Stimulated activated CD4-positive, alpha-beta T cell treated with anti-CD3 and anti-CD28 coated beads, Interleukin-4, amount 100 ng/mL, for 1 hour (primary cell): ENCODE results near the gene C9orf78.
A peak's percentile ranks its signal among the peaks of the same experiment; 100 is the strongest.

Source experiments
- DNase-seq: peaks from one replicate; pipeline ENCODE4 v3.0.0-alpha.2; 2020

The C9orf78 gene

DNA sequence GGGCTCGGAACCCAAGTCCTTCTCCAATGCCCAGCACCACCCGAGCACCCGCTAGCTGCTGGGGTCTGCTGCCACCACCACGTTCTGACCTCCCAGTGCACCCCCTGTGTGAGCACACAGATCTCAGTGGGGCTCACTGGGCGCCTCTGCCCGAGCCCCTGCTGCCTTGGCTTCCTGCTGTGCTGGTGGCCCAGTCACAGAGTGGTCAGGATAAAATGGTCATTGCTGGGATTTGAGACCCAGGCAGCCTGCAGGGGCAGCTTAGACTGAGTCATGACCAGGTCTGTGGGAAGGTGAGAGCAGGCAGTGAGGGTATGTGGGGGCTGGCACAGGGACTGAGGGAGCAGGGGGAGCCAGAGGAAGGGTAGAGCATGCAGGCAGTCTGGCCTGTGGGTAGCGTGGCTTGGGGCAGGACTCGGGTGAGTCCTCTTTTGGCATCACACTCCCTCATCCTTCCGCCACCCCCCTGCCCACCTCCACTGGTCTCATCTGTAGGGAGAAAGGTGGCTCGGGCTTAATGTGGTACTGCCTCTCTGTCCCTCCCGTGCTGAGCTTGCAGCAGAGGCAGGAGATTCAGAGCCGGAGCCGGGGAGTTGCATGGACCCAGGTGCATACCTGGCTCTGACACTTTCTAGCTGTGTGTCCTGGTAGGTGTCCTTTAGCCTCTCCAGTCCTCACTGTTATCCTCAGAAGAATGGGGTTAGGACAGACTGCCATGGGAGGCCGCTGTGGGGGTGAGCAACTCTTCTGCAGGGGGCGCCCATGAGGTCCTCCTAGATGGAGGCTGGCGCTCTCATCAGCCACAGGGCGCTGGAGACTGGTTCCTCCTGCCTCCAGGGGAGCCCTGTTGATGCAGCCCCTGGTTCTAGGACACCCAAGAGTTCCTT, 32.3 kb upstream of the C9orf78 start:
- DNase-seq, result no peak

DNA sequence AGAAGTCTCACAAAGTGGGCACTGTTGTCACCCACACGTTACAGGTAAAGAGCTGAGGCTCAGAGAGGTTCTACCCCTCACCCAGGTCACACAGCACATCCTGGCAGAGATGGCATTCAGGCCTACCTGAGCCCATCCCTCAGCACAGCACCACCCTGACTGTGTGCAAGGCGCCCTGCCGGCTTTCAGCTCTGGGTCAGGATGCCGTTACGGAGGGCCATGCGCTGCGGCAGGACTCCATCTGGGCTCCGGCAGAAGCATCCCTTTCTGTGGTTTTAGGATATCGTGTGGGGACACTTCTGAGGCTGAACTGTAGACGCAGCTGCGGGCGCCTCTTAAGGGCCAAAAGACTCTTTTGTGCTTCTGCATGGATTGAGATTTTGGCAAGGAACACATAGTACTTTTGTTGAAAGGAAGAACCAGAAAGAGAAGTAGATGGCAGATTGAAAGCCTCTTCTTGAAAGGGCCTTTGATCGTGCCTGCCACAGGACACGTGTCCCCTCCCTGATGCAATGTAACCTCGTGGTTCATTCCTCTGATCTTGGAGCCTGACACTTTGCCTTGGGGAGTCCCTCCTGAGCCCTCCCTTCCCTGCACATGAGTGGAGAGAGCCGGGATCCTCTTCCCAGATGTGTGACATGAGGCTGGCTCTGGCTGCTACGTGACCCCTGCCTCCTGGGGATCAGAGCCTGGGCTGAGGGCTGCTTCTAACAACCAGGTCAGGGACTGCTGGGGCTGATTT, 31.5 kb upstream of the C9orf78 start:
- DNase-seq, result no peak

DNA sequence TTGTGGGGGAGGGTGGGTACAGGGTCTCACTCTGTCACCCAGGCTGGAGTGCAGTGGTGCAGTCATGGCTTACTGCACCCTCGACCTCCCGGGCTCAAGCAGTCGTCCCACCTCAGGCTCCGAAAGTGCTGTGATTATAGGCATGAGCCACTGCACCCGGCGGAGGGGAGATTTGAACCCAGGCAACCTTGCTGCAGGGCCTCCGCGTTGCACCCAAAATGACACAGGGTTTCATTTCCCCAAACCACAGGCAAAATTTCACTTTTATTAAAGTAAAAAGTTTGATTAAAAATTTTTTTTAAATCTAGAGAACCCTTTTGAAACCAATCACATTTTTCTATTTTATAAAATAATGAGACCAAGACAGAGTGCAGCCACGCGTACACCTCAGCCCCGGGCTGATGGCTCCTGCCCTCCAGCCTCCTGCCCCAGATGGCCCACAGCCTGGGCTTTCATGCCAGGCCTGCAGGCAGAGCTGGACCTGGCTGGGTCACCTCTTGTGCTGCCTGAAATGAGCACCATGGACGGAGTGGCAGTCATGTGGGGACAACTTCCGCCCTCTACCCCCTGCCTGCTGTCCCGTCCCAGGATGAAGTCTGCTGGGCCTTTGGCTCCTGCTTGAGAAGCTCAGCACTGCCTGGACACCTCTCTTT, 30.7 kb upstream of the C9orf78 start:
- no peak for DNase-seq

DNA sequence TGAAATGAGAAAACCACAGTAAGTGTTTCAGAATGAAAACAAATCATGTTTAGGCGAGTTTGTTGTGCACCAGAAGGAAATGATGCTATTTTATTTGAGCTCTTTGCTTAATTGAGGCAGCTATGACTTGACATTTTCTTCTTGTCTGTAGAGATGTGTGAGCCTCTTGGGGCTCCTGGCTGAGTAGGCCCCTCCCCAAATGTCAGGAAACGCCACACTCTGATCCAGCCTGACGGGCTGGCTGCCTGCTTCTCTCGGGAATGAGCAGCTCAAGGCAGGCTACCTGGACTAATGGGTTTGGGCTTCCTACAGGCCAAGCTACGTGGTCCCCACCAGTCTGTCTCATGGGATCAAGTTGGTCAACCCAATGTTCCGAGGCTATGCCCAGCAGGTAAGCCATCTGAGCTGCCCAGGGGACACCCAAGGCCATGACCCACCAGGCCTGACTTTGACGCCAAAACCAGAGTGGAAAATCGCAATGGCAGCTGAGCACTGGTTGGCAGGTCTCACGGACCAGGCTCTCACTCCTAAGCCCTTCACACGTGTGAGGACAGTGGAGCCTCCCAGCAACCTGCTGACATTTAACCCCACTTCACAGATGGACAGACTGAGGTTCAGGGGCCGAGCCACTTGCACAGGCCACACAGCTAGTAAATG, 30.0 kb upstream of the C9orf78 start:
- no peak for DNase-seq

DNA sequence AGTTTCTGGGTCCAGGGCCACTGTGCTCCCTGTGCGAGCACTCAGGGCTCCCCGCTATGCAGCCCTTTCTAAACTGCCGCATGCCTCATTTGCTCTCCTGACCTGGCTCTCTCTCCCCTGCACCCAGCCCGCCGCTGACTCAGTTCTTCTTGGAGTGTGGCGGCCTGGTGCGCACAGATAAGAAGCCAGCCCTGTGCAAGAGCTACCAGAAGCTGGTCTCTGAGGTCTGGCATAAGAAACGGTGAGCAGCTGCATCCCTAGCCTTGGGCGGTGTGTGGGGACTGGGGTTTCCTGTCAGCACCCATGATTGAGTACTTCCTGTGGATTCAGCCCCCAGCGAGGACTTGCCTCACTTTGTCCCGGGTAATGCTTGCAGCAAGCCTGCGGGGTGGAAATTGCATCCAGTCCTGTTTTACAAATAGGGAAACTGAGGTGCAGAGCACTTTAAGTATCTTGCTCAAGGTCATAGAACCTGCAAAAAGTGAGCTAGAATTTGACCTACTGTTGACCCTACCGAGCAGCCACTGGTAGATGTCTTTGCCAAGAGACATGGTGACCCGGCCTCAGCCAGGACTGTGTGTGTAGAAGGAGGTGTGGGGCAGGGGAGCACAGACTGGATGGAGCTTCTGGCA, 28.1 kb upstream of the C9orf78 start:
- peak; percentile 58 for DNase-seq

- no peak for DNase-seq
Measured at GRCh38 chr9:129861447-129861827, 26.4 kb upstream of the C9orf78 start.

GRCh38 chr9:129860653-129861446, 25.8 kb upstream of the C9orf78 start:
- peak; percentile 26 for DNase-seq

DNA sequence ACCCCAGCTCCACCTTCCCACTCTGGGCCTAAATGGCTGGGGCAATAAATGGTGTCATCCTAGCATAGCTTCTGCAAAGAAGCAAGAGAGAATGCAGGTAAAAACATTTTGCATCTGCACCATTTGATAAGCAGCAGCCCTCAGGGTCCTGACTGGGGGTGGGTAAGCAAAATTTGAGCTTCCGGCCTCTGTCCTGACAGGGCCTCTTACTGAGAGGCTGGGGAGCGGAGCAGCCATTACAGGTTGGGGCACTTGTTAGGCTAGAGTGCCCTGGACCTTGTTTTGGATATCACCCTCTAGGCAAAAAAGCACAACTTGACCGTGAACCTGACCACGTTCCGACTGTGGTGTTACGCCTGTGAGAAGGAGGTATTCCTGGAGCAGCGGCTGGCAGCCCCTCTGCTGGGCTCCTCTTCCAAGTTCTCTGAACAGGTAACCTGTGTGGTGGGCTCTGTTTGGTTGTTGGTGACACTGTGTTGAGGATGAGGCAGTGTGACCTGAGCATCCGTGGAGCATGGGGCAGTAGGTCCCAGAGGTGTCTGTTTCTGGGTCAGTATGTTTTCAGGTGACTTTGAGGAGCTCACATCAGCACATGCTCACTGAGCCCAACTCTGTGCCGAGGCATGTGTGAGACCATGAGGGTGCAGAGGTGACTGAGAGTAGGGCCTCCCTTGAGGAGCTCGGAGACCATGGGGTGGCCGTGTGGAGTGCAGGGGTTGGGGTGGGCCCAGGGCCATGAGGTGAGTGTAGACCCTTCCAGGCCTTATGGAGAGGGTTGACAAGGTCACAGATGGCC, 23.3 kb upstream of the C9orf78 start:
- DNase-seq, result no peak

DNA sequence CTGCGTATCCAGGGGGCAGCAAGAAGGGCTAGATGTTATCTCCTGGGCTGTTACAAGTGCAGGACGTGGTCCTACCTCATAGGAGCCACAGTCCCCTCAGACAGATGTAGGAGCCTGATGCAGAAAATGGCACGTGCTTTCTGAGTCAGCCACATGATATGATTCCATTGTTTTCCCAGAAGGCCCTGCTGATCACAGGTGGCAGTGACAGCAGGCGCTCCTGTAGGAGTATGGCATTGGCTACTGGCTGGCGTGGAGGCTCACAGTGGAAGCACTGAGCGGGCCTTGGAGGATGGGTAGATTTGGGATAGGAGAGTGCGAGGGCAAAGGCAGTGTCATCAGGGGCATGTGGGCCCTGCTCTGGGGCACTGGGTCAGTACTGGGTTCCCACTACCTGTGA, 22.1 kb upstream of the C9orf78 start:
- DNase-seq, result no peak

DNA sequence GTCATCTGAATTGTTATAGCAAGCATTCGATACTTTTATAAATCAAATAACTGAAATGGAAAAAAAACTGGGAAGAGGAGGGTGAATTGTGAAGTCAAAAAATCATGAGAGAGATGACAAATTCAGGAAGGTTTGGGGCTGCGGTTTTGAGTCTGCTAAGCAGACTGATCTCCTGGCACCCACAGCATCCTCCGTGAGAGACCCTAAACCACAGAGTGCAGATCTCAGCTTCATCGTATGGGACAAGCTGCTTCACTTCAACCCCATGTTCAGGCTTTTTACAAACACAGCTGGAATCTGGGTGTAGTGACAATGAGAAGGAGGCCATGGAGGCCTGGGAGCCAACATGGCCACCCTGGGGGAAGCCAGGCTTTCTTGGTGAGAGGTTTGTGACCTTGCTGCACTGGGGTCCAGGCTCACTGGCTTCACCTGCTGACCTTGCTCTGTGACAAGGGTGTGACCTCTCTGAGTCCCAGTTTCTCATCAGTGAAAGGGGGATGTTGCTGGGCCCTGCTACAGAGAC, 19.6 kb upstream of the C9orf78 start:
- no peak for DNase-seq

DNA sequence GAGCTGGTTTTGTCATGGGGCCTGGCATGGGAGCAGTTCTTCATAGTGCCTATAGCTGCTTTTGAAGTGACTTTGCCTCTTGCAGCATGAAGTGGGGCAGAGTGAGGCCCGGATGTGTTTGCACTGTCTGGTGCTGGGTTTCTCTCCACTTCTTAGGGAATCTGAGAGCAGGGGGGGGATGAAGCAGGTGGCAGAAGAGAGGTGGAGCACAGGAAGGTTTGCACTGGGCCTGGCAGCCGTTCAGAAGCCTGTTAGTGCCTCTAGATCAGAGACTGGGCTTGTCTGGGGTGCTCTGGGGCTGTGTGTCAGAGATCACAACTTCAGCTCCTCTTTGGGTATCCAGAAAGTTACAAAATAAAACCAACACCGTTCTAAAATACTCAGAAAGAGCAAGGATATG, 18.5 kb upstream of the C9orf78 start:
- no peak for DNase-seq

DNA sequence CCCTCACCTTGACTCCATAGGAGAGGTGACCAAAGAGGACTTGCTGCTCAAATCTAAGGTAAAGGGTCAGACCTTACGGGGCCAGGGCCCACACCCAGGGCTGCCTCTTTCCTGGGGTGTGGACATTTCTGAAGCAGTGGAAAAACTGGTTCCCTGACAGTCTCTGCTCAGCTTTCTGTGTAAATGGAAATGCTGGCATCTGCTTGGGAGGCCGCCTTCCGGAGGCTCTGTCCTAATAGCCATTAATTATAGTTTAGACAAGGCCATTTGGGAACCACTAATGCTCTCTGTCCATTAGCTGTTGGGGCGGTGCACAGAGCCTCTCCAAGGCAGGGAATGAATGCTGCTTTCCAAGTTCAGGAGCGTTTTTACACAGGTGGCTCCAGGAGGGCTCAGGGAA, 17.5 kb upstream of the C9orf78 start:
- no peak for DNase-seq

- DNase-seq, result no peak
Measured at GRCh38 chr9:129851821-129852220, 16.7 kb upstream of the C9orf78 start.

DNA sequence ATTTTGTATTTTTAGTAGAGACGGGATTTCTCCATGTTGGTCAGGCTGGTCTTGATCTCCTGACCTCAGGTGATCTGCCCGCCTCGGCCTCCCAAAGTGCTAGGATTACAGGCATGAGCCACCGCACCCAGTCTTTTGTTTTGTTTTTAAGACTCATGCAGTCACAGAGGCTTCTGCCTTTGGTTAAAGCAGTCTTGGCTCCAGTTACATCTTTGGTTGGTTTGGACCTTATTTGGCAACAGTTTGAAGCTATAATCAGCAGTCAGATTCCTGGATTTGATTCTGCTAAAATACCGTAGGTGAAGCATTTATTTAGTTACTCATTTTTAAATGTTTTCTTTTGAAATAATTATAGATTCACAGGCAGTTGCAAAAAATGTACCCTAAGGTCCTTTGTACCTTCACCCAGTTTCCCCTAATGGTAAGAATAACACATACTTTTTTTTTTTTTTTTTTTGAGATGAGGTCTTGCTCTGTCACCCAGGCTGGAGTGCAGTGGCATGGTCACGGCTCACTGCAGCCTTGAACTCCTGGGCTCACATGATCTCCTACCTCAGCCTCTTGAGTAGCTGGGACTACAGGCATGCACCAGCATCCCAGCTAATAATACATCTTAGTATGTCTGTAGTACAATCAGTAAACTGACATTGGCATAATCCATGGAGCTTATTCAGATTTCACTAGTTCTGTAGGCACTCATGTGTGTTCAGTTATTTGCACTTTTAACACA, 15.9 kb upstream of the C9orf78 start:
- no peak for DNase-seq

DNA sequence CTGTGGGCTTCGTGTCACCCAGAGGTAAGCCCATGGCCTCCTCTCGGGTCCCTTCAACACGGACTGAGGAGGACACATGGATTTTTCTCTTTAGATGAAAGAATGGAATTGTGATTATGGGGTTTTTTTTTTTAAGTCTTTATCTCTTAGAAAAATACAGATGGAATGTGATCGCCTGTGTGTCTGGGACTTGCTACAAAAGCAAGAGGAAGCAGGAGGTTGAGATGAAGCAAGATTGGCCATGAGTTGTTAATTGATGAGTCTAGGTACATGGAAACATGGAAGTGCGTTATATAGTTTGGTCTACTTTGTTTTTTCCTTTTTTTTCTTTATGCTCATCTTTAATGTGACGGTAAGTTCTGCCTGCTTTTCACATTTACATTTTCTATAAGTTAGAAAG, 14.8 kb upstream of the C9orf78 start:
- DNase-seq, result no peak

GRCh38 chr9:129848712-129849441, 13.8 kb upstream of the C9orf78 start:
- no peak for DNase-seq

DNA sequence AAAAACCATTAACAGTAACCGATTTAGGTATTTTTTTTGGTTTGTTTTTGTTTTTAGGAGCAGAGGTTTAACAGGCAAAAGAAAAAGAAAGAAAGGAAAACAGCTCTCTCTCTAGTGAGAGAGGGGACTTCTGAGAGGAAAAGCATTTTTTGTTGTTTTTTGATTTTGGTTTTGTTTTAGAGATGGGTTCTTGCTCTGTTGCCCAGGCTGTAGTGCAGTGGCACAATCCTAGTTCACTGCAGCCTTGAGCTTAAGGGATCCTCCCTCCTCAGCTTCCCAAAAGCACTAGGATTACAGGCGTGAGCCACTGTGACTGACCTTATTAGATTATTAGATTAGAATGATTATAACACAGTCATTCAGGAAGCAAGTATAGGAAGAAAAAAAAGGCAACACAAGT, 10.3 kb upstream of the C9orf78 start:
- DNase-seq, result no peak

DNA sequence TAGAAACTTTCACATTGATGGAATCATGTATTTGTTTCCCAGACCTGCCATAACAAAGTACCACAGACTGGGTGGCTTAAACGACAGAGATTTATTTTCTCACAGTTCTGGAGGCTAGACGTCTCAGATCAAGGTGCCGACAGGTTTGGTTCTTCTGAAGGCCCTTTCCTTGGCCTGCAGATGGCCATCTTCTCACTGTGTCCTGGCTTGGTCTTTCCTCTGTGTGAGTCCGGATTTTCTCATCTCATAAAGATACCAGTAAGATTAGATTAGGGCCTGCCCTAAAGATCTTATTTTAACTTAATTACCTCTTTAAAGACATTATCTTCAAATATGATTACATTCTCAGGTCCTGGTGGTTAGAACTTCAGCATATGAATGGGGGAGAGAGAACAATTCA, 6.0 kb upstream of the C9orf78 start:
- no peak for DNase-seq

GRCh38 chr9:129840034-129840433, 5.0 kb upstream of the C9orf78 start:
- DNase-seq, result no peak
